Small intestine (tissue), 7 donors: ENCODE data around the gene CCDC68. TPM values are rescaled to one million over a fixed set of nuclear protein-coding genes. Genes with fewer than 3 reads are reported as not detected.
A peak's percentile ranks its signal among the peaks of the same experiment; 100 is the strongest.

Experiments used
- DNase-seq, 2 donors: peaks; one replicate each; pipeline versions ENCODE4 v3.0.0 to v3.0.0-alpha.2; 2013
- FAIRE-seq: peaks from 2 replicates; lab custom pipeline; 2012; peaks lifted over from hg19 to GRCh38; lab: Jason Lieb, UNC
- H3K27ac ChIP-seq, 3 donors: one replicate each; pipeline ENCODE4 v1.5.1; 2013; ENCODE audit warnings: low read length in 2 of 3, mild to moderate bottlenecking in 2 of 3, control low read depth in 1 of 3, inconsistent platforms in 1 of 3, low read depth in 1 of 3, moderate library complexity in 1 of 3
- H3K27me3 ChIP-seq, 3 donors: one replicate each; pipeline ENCODE4 v1.6.1; 2013; ENCODE audit warnings: low read length in 3 of 3, inconsistent platforms in 1 of 3; ENCODE audit not compliant: control insufficient read depth in 3 of 3, insufficient read depth in 3 of 3
- H3K36me3 ChIP-seq, 3 donors: one replicate each; pipeline ENCODE4 v1.6.1; 2013; ENCODE audit warnings: low read length in 3 of 3, inconsistent platforms in 1 of 3, low read depth in 1 of 3, mild to moderate bottlenecking in 1 of 3, moderate library complexity in 1 of 3; ENCODE audit not compliant: control insufficient read depth in 3 of 3, insufficient read depth in 2 of 3
- H3K4me1 ChIP-seq, 3 donors: one replicate each; pipeline ENCODE4 v1.6.1; 2013; ENCODE audit warnings: low read length in 2 of 3, inconsistent platforms in 1 of 3, low read depth in 1 of 3, mild to moderate bottlenecking in 1 of 3, moderate library complexity in 1 of 3; ENCODE audit not compliant: control insufficient read depth in 3 of 3, insufficient read depth in 2 of 3
- H3K4me3 ChIP-seq, 3 donors: one replicate each; pipeline ENCODE4 v1.5.1; 2013; ENCODE audit warnings: low read length in 3 of 3, control low read depth in 1 of 3, inconsistent platforms in 1 of 3, low read depth in 1 of 3, mild to moderate bottlenecking in 1 of 3, moderate library complexity in 1 of 3
- H3K9me3 ChIP-seq, 2 donors: one replicate each; pipeline ENCODE4 v1.6.1; 2013; ENCODE audit warnings: low read depth in 1 of 2, low read length in 1 of 2; ENCODE audit not compliant: control insufficient read depth in 2 of 2, insufficient read depth in 1 of 2
- WGBS, 3 donors: extraction: QIAGEN DNeasy Blood & Tissue Kit; methylation state at CpG; one replicate each; pipeline ENCODE4 v1.1.7; 2013; 5-methylcytosine and 5-hydroxymethylcytosine counted together
- polyA plus RNA-seq, 4 donors: library from polyadenylated mRNA; stranded (reverse) in 3 of 4; unstranded in 1 of 4; fragments of 200-250 nt in 3 of 4; fragments of 120-200 nt in 1 of 4; gene quantifications; one replicate each; pipeline versions ENCODE4 v1.2.1 to v1.2.3, GENCODE V29; 2013
- donor health status: healthy with polysubstance abuse.
- donor health status: control.
- donor health status: control.
- donor health status: Bipolar disorder and iron deficiency.
- donor health status: healthy.

CCDC68 gene
- polyA plus RNA-seq, 4 donors = 11.2 to 40.2 (median 31.6) TPM

DNA sequence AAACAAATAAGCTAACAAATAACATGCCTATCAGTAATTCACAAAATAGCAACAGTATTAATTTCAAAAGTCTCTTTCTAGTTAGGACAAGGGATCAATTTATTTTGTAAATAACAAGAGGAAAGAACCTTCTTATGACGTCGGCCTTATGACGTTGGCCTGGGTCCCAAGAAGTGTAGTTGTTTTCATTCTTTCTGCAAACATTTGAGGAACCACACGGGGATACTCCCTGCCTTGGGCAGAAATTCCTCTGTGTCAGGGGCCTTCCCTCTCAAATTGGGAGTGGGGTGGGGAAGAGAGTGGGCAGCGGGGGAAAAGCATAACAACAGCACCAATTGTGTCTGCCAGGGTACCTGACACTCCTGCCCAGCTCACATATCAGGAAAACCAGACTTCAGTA is 1.3 kb downstream of the CCDC68 start:
- FAIRE-seq = no peak
- DNase-seq = peak in 1 of 2 donors; percentile 61
- peak overlapping the region in 2 of 3 donors; percentile 77 to 96 for H3K27ac ChIP-seq
- no peaks in the 10 kb centered on the region for H3K27me3 ChIP-seq
- H3K36me3 ChIP-seq = no peaks in the 10 kb centered on the region
- H3K4me3 ChIP-seq = peak overlapping the region in 2 of 3 donors; percentile 85 to 94
- peaks cover 0 to 11% (median 0%) of the 10 kb centered on the region in 3 donors for H3K4me1 ChIP-seq
- H3K9me3 ChIP-seq = peaks cover 0 to 5% of the 10 kb centered on the region in 2 donors
- 18 to 40% (median 37%) methylated on average over 5 of the region's 5 CpGs for WGBS, 3 donors

DNA sequence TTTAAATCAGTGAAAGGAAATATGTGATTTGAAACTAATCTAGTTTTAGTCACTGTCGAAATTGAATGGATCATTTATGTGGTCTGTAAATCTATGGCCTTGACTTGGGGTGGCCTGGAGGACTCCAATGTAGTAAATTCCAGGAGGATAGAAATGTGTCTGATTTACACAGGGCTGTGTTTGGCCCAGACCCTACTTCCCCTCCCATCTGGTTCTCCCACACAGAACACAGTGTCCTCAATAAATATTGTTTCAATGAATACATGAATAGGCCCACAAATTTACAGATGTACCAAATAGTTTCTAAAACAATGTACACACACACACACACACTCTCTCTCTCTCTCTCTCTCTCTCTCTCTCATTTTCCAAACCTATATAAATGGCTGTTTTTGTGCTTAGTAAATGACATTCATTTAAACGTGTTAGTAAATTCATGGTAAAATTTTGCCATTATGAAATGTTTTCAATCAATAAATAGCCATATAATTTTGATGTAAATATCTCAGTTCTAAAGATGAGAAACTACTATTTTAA is 1.9 kb downstream of the CCDC68 start:
- Histone ChIP-seq H3K36me3 (no peaks in the 10 kb centered on the region), H3K9me3 (peaks cover 0 to 5% of the 10 kb centered on the region in 2 donors), H3K27me3 (no peaks in the 10 kb centered on the region), H3K27ac (peak overlapping the region in 2 of 3 donors; percentile 20 to 96), H3K4me3 (peak overlapping the region in 1 of 3 donors; percentile 33), H3K4me1 (peaks cover 0 to 11% (median 0%) of the 10 kb centered on the region in 3 donors)
- 28 to 44% (median 44%) methylated on average over 2 of the region's 2 CpGs for WGBS, 3 donors
- DNase-seq (peak in 1 of 2 donors; percentile 18), FAIRE-seq (no peak)

DNA sequence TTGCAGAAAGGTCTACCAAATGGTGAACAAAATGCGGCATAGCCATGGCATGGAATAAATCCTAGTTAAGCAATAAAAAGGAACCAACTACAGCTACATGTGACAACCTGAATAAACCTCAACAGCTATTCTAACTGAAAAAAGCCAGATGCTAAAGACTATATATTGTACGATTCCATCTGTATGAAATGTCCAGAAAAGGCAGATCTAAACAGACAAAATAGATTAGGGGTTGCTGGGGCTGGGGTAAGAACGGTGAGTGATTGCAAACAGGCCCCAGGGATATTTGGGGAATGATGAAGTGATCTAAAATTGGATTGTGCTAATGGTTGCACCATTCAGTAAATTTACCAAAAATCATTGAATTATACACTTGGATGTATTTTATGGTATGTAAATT is 2.8 kb downstream of the CCDC68 start:
- no peaks in the 10 kb centered on the region for H3K36me3 ChIP-seq
- H3K4me1 ChIP-seq = peaks cover 0 to 11% (median 0%) of the 10 kb centered on the region in 3 donors
- H3K4me3 ChIP-seq = no peak overlapping the region
- 84 to 91% (median 88%) methylated on average over 3 of the region's 3 CpGs for WGBS, 3 donors
- FAIRE-seq (no peak), DNase-seq (no peak)
- no peak overlapping the region for H3K27ac ChIP-seq
- H3K27me3 ChIP-seq = no peaks in the 10 kb centered on the region
- H3K9me3 ChIP-seq = no peaks in the 10 kb centered on the region

DNA sequence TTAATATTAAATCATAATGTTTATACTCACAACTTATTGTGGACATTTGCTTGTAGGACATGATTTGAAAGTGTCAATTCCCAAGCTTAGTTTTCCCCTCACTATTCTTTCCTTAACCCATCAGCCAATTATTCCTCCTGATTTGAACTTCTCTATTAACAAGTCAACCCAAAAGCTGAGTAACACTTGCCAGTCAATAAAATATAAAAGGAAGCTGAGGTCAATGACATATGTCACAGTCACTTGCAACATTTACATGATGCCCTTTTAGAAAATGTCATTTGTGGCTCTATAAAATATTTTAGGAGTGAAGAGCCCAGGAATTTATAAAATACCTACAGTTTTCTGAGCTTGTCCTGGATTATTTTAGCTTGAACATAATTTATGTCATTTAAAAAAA is 7.2 kb downstream of the CCDC68 start:
- no peak for FAIRE-seq
- Histone ChIP-seq H3K9me3 (no peaks in the 10 kb centered on the region), H3K4me3 (no peak overlapping the region)

DNA sequence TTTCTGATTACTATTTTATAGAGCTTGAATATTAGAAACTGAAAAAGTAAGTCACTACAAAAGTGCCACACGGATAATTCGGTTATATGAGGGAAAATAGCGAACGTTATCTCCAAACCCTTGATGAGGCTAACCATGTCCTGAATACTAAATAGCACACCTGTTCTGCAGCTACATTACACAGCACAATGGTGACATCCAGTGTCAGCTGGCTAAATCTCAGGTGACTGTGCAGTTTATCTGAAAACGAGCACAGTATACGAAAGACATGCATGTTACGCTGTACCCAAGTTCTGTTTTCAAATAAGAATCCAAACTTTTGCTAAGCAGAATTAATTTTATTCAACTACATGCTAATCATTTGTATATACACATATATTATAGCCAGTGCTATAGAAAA is 9.0 kb downstream of the CCDC68 start:
- Histone ChIP-seq H3K27me3 (no peaks in the 10 kb centered on the region), H3K36me3 (peaks cover 0 to 6% (median 0%) of the 10 kb centered on the region in 3 donors), H3K9me3 (no peaks in the 10 kb centered on the region), H3K27ac (no peak overlapping the region), H3K4me3 (no peak overlapping the region), H3K4me1 (peaks cover 12 to 31% (median 16%) of the 10 kb centered on the region in 3 donors)
- 23 to 60% (median 45%) methylated on average over 7 of the region's 7 CpGs for WGBS, 3 donors
- peak; percentile 43 to 57 for DNase-seq
- FAIRE-seq = no peak

More for the DNA sequence above, 7.2 kb downstream of the CCDC68 start:
- Histone ChIP-seq H3K27ac (no peak overlapping the region), H3K27me3 (no peaks in the 10 kb centered on the region), H3K36me3 (peaks cover 0 to 6% (median 0%) of the 10 kb centered on the region in 3 donors), H3K4me1 (peaks cover 9 to 19% (median 9%) of the 10 kb centered on the region in 3 donors)
- DNase-seq = no peak

GRCh38 chr18:54949588-54949987 is 9.7 kb downstream of the CCDC68 start:
- no peaks in the 10 kb centered on the region for H3K9me3 ChIP-seq
- no peak overlapping the region for H3K27ac ChIP-seq
- no peaks in the 10 kb centered on the region for H3K27me3 ChIP-seq
- no peak overlapping the region for H3K4me3 ChIP-seq
- 74 to 91% (median 84%) methylated on average over 3 of the region's 3 CpGs for WGBS, 3 donors
- DNase-seq = no peak
- H3K4me1 ChIP-seq = peaks cover 12 to 32% (median 16%) of the 10 kb centered on the region in 3 donors
- peaks cover 0 to 6% (median 0%) of the 10 kb centered on the region in 3 donors for H3K36me3 ChIP-seq
- no peak for FAIRE-seq

GRCh38 chr18:54948350-54948837 is 10.9 kb downstream of the CCDC68 start:
- WGBS, 3 donors = 42 to 43% (median 42%) methylated on average over 4 of the region's 4 CpGs
- DNase-seq (peak in 1 of 2 donors; percentile 35), FAIRE-seq (no peak)
- H3K27ac ChIP-seq = peak overlapping the region; percentile 32 to 61 (median 52)
- no peaks in the 10 kb centered on the region for H3K27me3 ChIP-seq
- H3K4me1 ChIP-seq = peaks cover 12 to 32% (median 20%) of the 10 kb centered on the region in 3 donors
- H3K4me3 ChIP-seq = no peak overlapping the region
- peaks cover 0 to 9% (median 0%) of the 10 kb centered on the region in 3 donors for H3K36me3 ChIP-seq
- H3K9me3 ChIP-seq = no peaks in the 10 kb centered on the region

DNA sequence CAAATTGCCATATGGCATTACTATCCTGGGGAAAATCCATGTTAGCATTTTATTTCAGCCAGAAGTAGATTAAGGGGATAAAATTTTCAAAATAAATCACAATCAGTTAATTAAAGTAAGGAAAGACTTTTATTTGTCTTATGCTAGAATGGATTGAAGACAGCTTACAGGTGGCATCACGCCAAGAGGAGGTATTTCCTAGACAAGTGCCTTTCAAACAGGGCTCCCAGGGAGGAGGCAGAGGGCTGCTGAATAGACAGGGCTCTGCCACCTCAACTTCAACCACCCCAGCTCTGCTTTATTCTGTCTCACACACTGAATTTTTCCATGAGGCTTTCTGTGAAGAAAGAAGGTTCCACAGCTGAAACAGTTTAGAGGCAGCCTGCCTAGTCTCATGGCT is 12.2 kb downstream of the CCDC68 start:
- H3K27me3 ChIP-seq = no peaks in the 10 kb centered on the region
- no peaks in the 10 kb centered on the region for H3K9me3 ChIP-seq
- no peak overlapping the region for H3K4me3 ChIP-seq
- H3K27ac ChIP-seq = peak overlapping the region; percentile 62 to 70 (median 63)
- peaks cover 12 to 32% (median 20%) of the 10 kb centered on the region in 3 donors for H3K4me1 ChIP-seq
- WGBS, 3 donors = 41 to 50% (median 50%) methylated on average over 1 of the region's 1 CpG
- DNase-seq = peak; percentile 22 to 39
- peaks cover 0 to 9% (median 0%) of the 10 kb centered on the region in 3 donors for H3K36me3 ChIP-seq
- FAIRE-seq = no peak
